CD14-positive monocyte (primary cell): ENCODE data around the gene METTL25B. TPM values are rescaled to one million over a fixed set of nuclear protein-coding genes. Genes with fewer than 3 reads are reported as not detected.

Experiments used
- DNase-seq, 3 donors: peaks; one replicate each; pipeline ENCODE4 v3.0.0-alpha.2; 2011 to 2022
- H2AFZ ChIP-seq: 2 replicates; pipeline ENCODE4 v1.6.0; 2012; ENCODE audit warnings: mild to moderate bottlenecking, low read depth, low read length, inconsistent platforms; ENCODE audit not compliant: insufficient read depth, poor library complexity, severe bottlenecking
- H3K27ac ChIP-seq, 2 donors: 1 replicate in 1 of 2; 2 replicates in 1 of 2; pipeline ENCODE4 v1.5.1; 2012 to 2013; ENCODE audit warnings: low read length in 2 of 2, control low read depth in 1 of 2, inconsistent platforms in 1 of 2, low read depth in 1 of 2, mild to moderate bottlenecking in 1 of 2
- H3K27me3 ChIP-seq, 2 donors: one replicate each; pipeline versions ENCODE4 v1.6.0 to v1.6.1; 2011 to 2013; ENCODE audit warnings: low read length in 2 of 2; ENCODE audit not compliant: control insufficient read depth in 2 of 2, insufficient read depth in 2 of 2
- H3K36me3 ChIP-seq, 2 donors: replicated peaks in 1 of 2; 1 replicate in 1 of 2; 2 replicates in 1 of 2; pipeline versions ENCODE4 v1.5.1 to v1.6.1; 2012 to 2013; ENCODE audit warnings: low read length in 2 of 2, control low read depth in 1 of 2, inconsistent platforms in 1 of 2, mild to moderate bottlenecking in 1 of 2; ENCODE audit not compliant: insufficient read depth in 2 of 2, control insufficient read depth in 1 of 2
- H3K4me1 ChIP-seq, 2 donors: 1 replicate in 1 of 2; 2 replicates in 1 of 2; pipeline versions ENCODE4 v1.5.1 to v1.6.1; 2012 to 2013; ENCODE audit warnings: low read length in 2 of 2, control low read depth in 1 of 2, inconsistent platforms in 1 of 2, mild to moderate bottlenecking in 1 of 2, moderate library complexity in 1 of 2; ENCODE audit not compliant: insufficient read depth in 2 of 2, control insufficient read depth in 1 of 2
- H3K4me2 ChIP-seq: replicated peaks from 2 replicates; pipeline ENCODE3; 2012; ENCODE audit warnings: low read length, moderate library complexity, mild to moderate bottlenecking; ENCODE audit not compliant: poor library complexity, severe bottlenecking; ENCODE audit errors: extremely low read depth
- H3K4me3 ChIP-seq, 3 experiments: fragments of 200-600 bp in 1 of 3; sonication (generic) in 1 of 3; replicated peaks in 1 of 3; 1 replicate in 2 of 3; 2 replicates in 1 of 3; pipeline ENCODE4 v1.5.1; 2011 to 2013; ENCODE audit warnings: low read length in 3 of 3, mild to moderate bottlenecking in 3 of 3, control low read depth in 2 of 3, low read depth in 2 of 3, inconsistent platforms in 1 of 3, moderate library complexity in 1 of 3
- H3K79me2 ChIP-seq: 2 replicates; pipeline ENCODE4 v1.6.0; 2012; ENCODE audit warnings: mild to moderate bottlenecking, control low read depth, inconsistent platforms, low read length, moderate library complexity; ENCODE audit not compliant: insufficient read depth
- H3K9ac ChIP-seq: 2 replicates; pipeline ENCODE4 v1.6.0; 2017; ENCODE audit warnings: low read length, mild to moderate bottlenecking; ENCODE audit not compliant: insufficient read depth, poor library complexity, severe bottlenecking
- H3K9me3 ChIP-seq, 2 donors: replicated peaks in 1 of 2; 1 replicate in 1 of 2; 2 replicates in 1 of 2; pipeline versions ENCODE4 v1.5.1 to v1.6.1; 2012 to 2013; ENCODE audit warnings: low read length in 2 of 2, control low read depth in 1 of 2; ENCODE audit not compliant: control insufficient read depth in 1 of 2, insufficient read depth in 1 of 2
- H4K20me1 ChIP-seq: 2 replicates; pipeline ENCODE4 v1.6.0; 2012; ENCODE audit warnings: mild to moderate bottlenecking, low read length, control low read depth, moderate library complexity; ENCODE audit not compliant: insufficient read depth
- H3K27ac Mint-ChIP-seq, 7 donors: one replicate each; pipeline ENCODE4 v1.8.0; 2020; ENCODE audit warnings: mild to moderate bottlenecking in 7 of 7, mixed read lengths in 7 of 7, moderate library complexity in 6 of 7, inconsistent platforms in 2 of 7
- H3K27me3 Mint-ChIP-seq, 3 donors: one replicate each; pipeline ENCODE4 v1.8.0; 2021 to 2022; ENCODE audit warnings: low read depth in 3 of 3, mild to moderate bottlenecking in 3 of 3, mixed read lengths in 3 of 3, moderate library complexity in 3 of 3, inconsistent platforms in 1 of 3
- H3K36me3 Mint-ChIP-seq, 2 donors: one replicate each; pipeline ENCODE4 v1.8.0; 2020; ENCODE audit warnings: mixed read lengths in 2 of 2, inconsistent platforms in 1 of 2, mild to moderate bottlenecking in 1 of 2
- H3K4me1 Mint-ChIP-seq: one replicate; pipeline ENCODE4 v1.8.0; 2020; ENCODE audit warnings: mild to moderate bottlenecking, mixed read lengths
- H3K4me3 Mint-ChIP-seq, 2 donors: one replicate each; pipeline ENCODE4 v1.8.0; 2020; ENCODE audit warnings: mild to moderate bottlenecking in 2 of 2, mixed read lengths in 2 of 2, moderate library complexity in 1 of 2
- H3K9me3 Mint-ChIP-seq, 7 donors: one replicate each; pipeline ENCODE4 v1.8.0; 2020 to 2022; ENCODE audit warnings: mixed read lengths in 7 of 7, mild to moderate bottlenecking in 6 of 7, moderate library complexity in 6 of 7, inconsistent platforms in 2 of 7
- CTCF ChIP-seq: fragments of 200-600 bp; IDR thresholded peaks from one replicate; pipeline ENCODE4 v1.8.0; 2022; ENCODE audit warnings: antibody characterized with exemption, mild to moderate bottlenecking
- WGBS: methylation state at CpG from one replicate; pipeline ENCODE4 v1.1.5; 2013; ENCODE audit warnings: missing lambda C conversion rate; ENCODE audit not compliant: insufficient coverage; 5-methylcytosine and 5-hydroxymethylcytosine counted together
- intact Hi-C, 2 donors: fragments of 100-400 bp; cut with micrococcal nuclease; formaldehyde crosslinking; loops; one replicate each; pipeline versions ENCODE4 v1.15.0 to v1.15.1; 2023
- polyA plus RNA-seq, 3 donors: library from polyadenylated mRNA; depleted of rRNA in 1 of 3; unstranded in 2 of 3; stranded (reverse) in 1 of 3; fragments of 300-500 nt in 2 of 3; fragments of >200 nt in 1 of 3; fragmentation: Illumina TruSeq in 2 of 3; gene quantifications; 1 replicate in 2 of 3; 2 replicates in 1 of 3; pipeline ENCODE4 v1.2.3, GENCODE V29; 2012 to 2021

Gene METTL25B
- polyA plus RNA-seq, 3 donors = 4.6 to 49.3 (median 4.8) TPM

GRCh38 chr1:156747742-156748669, 19.7 kb downstream of the METTL25B start:
- TF ChIP-seq CTCF = no peak
- WGBS = 0% methylated on average over 4 of the region's 8 CpGs
- peaks cover 61 to 72% of the 10 kb centered on the region in 2 donors for H3K4me1 ChIP-seq
- H3K27ac ChIP-seq = peak overlapping the region; percentile 89 to 91
- H3K4me3 Mint-ChIP-seq = peak overlapping the region; percentile 88 to 97
- peak overlapping the region; percentile 80 for H3K9ac ChIP-seq
- peak overlapping the region; percentile 14 for H2AFZ ChIP-seq
- H3K4me1 Mint-ChIP-seq = peaks cover 63% of the 10 kb centered on the region
- peaks cover 0 to 3% (median 2%) of the 10 kb centered on the region in 3 donors for H3K27me3 Mint-ChIP-seq
- H3K27ac Mint-ChIP-seq = peak overlapping the region; percentile 87 to 98 (median 94)
- peaks cover 23 to 28% of the 10 kb centered on the region in 2 donors for H3K36me3 Mint-ChIP-seq
- H3K9me3 ChIP-seq = no peaks in the 10 kb centered on the region
- peak overlapping the region; percentile 75 to 96 (median 84) for H3K4me3 ChIP-seq
- H3K79me2 ChIP-seq = peaks cover 94% of the 10 kb centered on the region
- H3K27me3 ChIP-seq = no peaks in the 10 kb centered on the region
- H3K4me2 ChIP-seq = peak overlapping the region; percentile 91
- H3K9me3 Mint-ChIP-seq = no peaks in the 10 kb centered on the region
- peak in 2 of 3 donors; percentile 39 to 72 for DNase-seq
- H3K36me3 ChIP-seq = peaks cover 19 to 24% of the 10 kb centered on the region in 2 donors
- H4K20me1 ChIP-seq = peaks cover 45% of the 10 kb centered on the region
- intact Hi-C loops = loop anchor here in 1 of 2 donors (5.0 kb wide), 1 partner anchor 246 kb away; the partner anchor contains the start of gene MEF2D

DNA sequence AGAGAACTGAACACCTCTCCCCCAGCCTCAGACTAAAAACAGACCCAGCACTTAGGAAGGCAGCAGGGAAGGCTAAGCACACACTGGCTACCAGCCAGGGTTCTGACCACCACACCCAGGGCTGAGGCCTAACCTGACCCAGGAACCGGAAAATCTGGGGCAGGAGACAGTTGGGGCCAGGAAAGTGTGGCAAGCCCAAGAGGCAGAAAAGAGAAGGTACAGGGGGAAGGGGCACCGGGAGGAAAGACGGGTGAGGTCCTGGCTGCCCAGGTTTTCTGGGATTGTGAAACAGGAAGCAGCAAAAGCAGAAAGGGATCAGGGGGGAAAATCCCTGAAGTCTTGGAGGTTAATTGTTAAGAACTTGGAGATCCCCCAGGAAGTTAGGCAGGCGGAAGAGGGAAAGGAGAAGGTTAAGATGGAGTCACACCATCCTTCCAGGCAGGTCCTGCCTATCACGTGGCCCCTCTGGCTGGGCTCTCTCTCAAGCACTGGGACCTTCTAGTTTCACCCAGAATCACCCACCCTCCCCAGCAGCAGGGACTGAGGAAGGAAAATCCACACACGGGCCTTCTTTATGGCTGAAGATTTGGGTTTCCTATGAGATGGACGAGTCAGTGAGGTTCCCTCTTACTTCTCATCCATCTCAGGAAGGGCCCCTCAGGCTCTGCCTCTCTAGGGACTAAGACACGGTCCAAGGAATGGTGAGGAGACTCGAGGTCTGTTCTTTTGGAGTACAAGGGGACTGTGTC, 20.6 kb downstream of the METTL25B start:
- no peak for TF ChIP-seq CTCF
- Histone ChIP-seq H3K4me2 (peak overlapping the region; percentile 91), H3K4me3 (peak overlapping the region; percentile 75 to 96 (median 84)), H3K36me3 (peaks cover 10 to 15% of the 10 kb centered on the region in 2 donors), H3K79me2 (peaks cover 99% of the 10 kb centered on the region), H3K9me3 (no peaks in the 10 kb centered on the region), H2AFZ (peak overlapping the region; percentile 14), H3K9ac (peak overlapping the region; percentile 80), H3K4me1 (peaks cover 64 to 80% of the 10 kb centered on the region in 2 donors), H4K20me1 (peaks cover 45% of the 10 kb centered on the region), H3K27me3 (no peaks in the 10 kb centered on the region), H3K27ac (peak overlapping the region; percentile 89 to 91)
- 0% methylated on average over 3 of the region's 9 CpGs for WGBS
- Mint-ChIP-seq H3K9me3 (no peaks in the 10 kb centered on the region), H3K36me3 (peaks cover 16 to 20% of the 10 kb centered on the region in 2 donors), H3K4me1 (peaks cover 71% of the 10 kb centered on the region), H3K4me3 (peak overlapping the region; percentile 88 to 97), H3K27me3 (peaks cover 0 to 3% (median 2%) of the 10 kb centered on the region in 3 donors), H3K27ac (peak overlapping the region; percentile 87 to 98 (median 94))
- intact Hi-C loops = loop anchor here in 1 of 2 donors (5.0 kb wide), 1 partner anchor 247 kb away; the partner anchor contains the start of gene MEF2D
- peak; percentile 48 to 98 (median 84) for DNase-seq
